K562 (cell line): ENCODE measurements around the gene AGAP1.

Source experiments
- CCAR2 ChIP-seq: fragments of 200-400 bp; formaldehyde crosslinking; IDR thresholded peaks from 2 replicates; pipeline ENCODE4 v1.6.1; 2017; ENCODE audit warnings: mild to moderate bottlenecking, low read depth, low read length
- MCM7 ChIP-seq, 2 experiments: fragments of 450-650 bp; IDR thresholded peaks; 2 replicates each; pipeline ENCODE4 v1.6.1; 2016 to 2018
- MITF ChIP-seq: IDR thresholded peaks from 2 replicates; pipeline ENCODE4 v1.6.1; 2014; ENCODE audit warnings: antibody characterized with exemption
- RBM14 ChIP-seq: fragments of 200-400 bp; formaldehyde crosslinking; IDR thresholded peaks from 2 replicates; pipeline ENCODE4 v1.6.1; 2018; ENCODE audit warnings: low read depth, mild to moderate bottlenecking, low read length, moderate library complexity, borderline replicate concordance; ENCODE audit not compliant: insufficient read depth
- TBL1XR1 ChIP-seq, 2 experiments: IDR thresholded peaks; 2 replicates each; pipeline ENCODE4 v1.6.1; 2012; ENCODE audit warnings: improper control_type of control experiment in 2 of 2, low read length in 2 of 2, mild to moderate bottlenecking in 1 of 2
- U2AF2 ChIP-seq: fragments of 200-400 bp; formaldehyde crosslinking; optimal IDR thresholded peaks from 2 replicates; pipeline ENCODE3; 2017; ENCODE audit warnings: low read depth, mild to moderate bottlenecking, low read length
- YBX1 ChIP-seq: fragments of 450-650 bp; IDR thresholded peaks from 2 replicates; pipeline ENCODE4 v1.7.1; 2016; ENCODE audit warnings: mild to moderate bottlenecking
- ZNF23 ChIP-seq: fragments of 250-450 bp; sonication (Bioruptor Pico); IDR thresholded peaks from 2 replicates; pipeline ENCODE4 v1.4.0; 2020; ENCODE audit warnings: mild to moderate bottlenecking
- ZNF24 ChIP-seq: fragments of 450-650 bp; IDR thresholded peaks from 2 replicates; pipeline ENCODE4 v1.6.1; 2016

- TF ChIP-seq MCM7 (IDR thresholded peaks at IDR 0.05) (no peak), ZNF23 (no peak), MITF (no peak), TBL1XR1 (IDR thresholded peaks at IDR 0.05; ENCODE audit: low read length in 2 of 2) (no peak), CCAR2 (no peak), RBM14 (no peak), ZNF24 (no peak), YBX1 (no peak), U2AF2 (no peak)
Measured at GRCh38 chr2:235877275-235877802, 383.5 kb downstream of the AGAP1 start.
